ENCODE data around the gene FTH1. TPM values are rescaled to one million over a fixed set of nuclear protein-coding genes. Genes with fewer than 3 reads are reported as not detected.

FTH1 gene
- total and polyA plus RNA-seq, 2 donors (not counting 1 experiment from before 2014, with no cell fraction given): 2,219 to 2,789 TPM

Other genes starting within 250 kb of the FTH1 start
- under 0.01 and 0.17 TPM in 2 replicates for gene MYRF, start 215.0 kb downstream of the FTH1 start, total RNA-seq
- gene MYRF, start 215.0 kb downstream of the FTH1 start, polyA plus RNA-seq: 0.10 and 0.11 TPM in 2 replicates
- 118 and 173 TPM in 2 replicates for gene TMEM258, start 175.0 kb downstream of the FTH1 start, total RNA-seq
- 245 and 281 TPM in 2 replicates for gene TMEM258, start 175.0 kb downstream of the FTH1 start, polyA plus RNA-seq
- 3.6 and 3.8 TPM in 2 replicates for gene FEN1, start 174.7 kb downstream of the FTH1 start, total RNA-seq
- 14.0 and 35.1 TPM in 2 replicates for gene FEN1, start 174.7 kb downstream of the FTH1 start, polyA plus RNA-seq
- gene FADS1, start 150.6 kb downstream of the FTH1 start, total RNA-seq: 151 and 208 TPM in 2 replicates
- 109 and 173 TPM in 2 replicates for gene FADS1, start 150.6 kb downstream of the FTH1 start, polyA plus RNA-seq
- 266 and 418 TPM in 2 replicates for gene FADS2, start 139.3 kb downstream of the FTH1 start, total RNA-seq
- 687 and 932 TPM in 2 replicates for gene FADS2, start 139.3 kb downstream of the FTH1 start, polyA plus RNA-seq
- gene FADS3, start 76.1 kb downstream of the FTH1 start, total RNA-seq: 112 and 224 TPM in 2 replicates
- gene FADS3, start 76.1 kb downstream of the FTH1 start, polyA plus RNA-seq: 40.9 and 79.9 TPM in 2 replicates
- 13.4 TPM in 2 replicates for gene RAB3IL1, start 50.1 kb downstream of the FTH1 start, total RNA-seq
- gene RAB3IL1, start 50.1 kb downstream of the FTH1 start, polyA plus RNA-seq: 9.6 and 9.9 TPM in 2 replicates
- 7.7 and 15.2 TPM in 2 replicates for gene BEST1, start 17.3 kb downstream of the FTH1 start, total RNA-seq
- gene BEST1, start 17.3 kb downstream of the FTH1 start, polyA plus RNA-seq: 1.5 and 2.5 TPM in 2 replicates
- gene INCENP, start 156.4 kb upstream of the FTH1 start, total RNA-seq: 6.4 and 12.7 TPM in 2 replicates
- 6.6 and 18.3 TPM in 2 replicates for gene INCENP, start 156.4 kb upstream of the FTH1 start, polyA plus RNA-seq
- not detected in 2 replicates for gene SCGB1D1, start 222.6 kb upstream of the FTH1 start, total RNA-seq
- gene SCGB1D1, start 222.6 kb upstream of the FTH1 start, polyA plus RNA-seq: not detected in 2 replicates
- gene SCGB2A1, start 241.0 kb upstream of the FTH1 start, total RNA-seq: not detected in 2 replicates
- gene SCGB2A1, start 241.0 kb upstream of the FTH1 start, polyA plus RNA-seq: not detected in 2 replicates

All from fibroblast of lung (primary cell).